HL-60 (cell line): ENCODE data around the gene C1QC.

ENCODE experiments used
- DNase-seq, 2 experiments: peaks; one replicate each; pipeline ENCODE4 v3.0.0-alpha.2; 2010 to 2020; ENCODE audit warnings: low read depth in 1 of 2, low spot score in 1 of 2
- H3K27ac ChIP-seq: fragments of 250-450 bp; sonication (Bioruptor Pico); replicated peaks from 2 replicates; pipeline ENCODE4 v1.5.1; 2020; ENCODE audit warnings: mild to moderate bottlenecking, moderate library complexity
- H3K27me3 ChIP-seq: fragments of 250-450 bp; sonication (Bioruptor Pico); 2 replicates; pipeline ENCODE4 v1.5.1; 2021; ENCODE audit warnings: mild to moderate bottlenecking, moderate library complexity; ENCODE audit not compliant: insufficient read depth, poor library complexity, severe bottlenecking
- H3K4me3 ChIP-seq: replicated peaks from 2 replicates; pipeline ENCODE4 v1.5.1; 2011; ENCODE audit warnings: mild to moderate bottlenecking, control low read depth, low read length; ENCODE audit not compliant: insufficient read depth
- GABPA ChIP-seq: IDR thresholded peaks from 2 replicates; pipeline ENCODE4 v1.6.1; 2012; ENCODE audit warnings: low read depth
- POLR2AphosphoS5 ChIP-seq: IDR thresholded peaks from 2 replicates; pipeline ENCODE4 v1.6.1; 2012; ENCODE audit warnings: low read depth
- SPI1 ChIP-seq: IDR thresholded peaks from 2 replicates; pipeline ENCODE4 v1.6.1; 2012; ENCODE audit warnings: low read depth, mild to moderate bottlenecking, borderline replicate concordance
- TF ChIP-seq, protein P1 (sequence below): IDR thresholded peaks from 2 replicates; pipeline ENCODE4 v1.6.1; 2012; ENCODE audit warnings: low read depth; ENCODE audit not compliant: insufficient replicate concordance
- TF ChIP-seq, protein P2 (sequence below): IDR thresholded peaks from one replicate; pipeline ENCODE4 v1.5.1; 2011; ENCODE audit warnings: low read length, control low read depth, inconsistent platforms; ENCODE audit not compliant: insufficient read depth

C1QC gene

GRCh38 chr1:22637907-22638445 lies 5.5 kb upstream of the C1QC start:
- DNase-seq, result no peak
- H3K27ac ChIP-seq, result no peak overlapping the region

GRCh38 chr1:22638476-22639234 lies 4.8 kb upstream of the C1QC start:
- Histone ChIP-seq H3K27me3 (no peaks in the 10 kb centered on the region), H3K27ac (no peak overlapping the region), H3K4me3 (no peak overlapping the region)
- TF ChIP-seq, protein P1, sequence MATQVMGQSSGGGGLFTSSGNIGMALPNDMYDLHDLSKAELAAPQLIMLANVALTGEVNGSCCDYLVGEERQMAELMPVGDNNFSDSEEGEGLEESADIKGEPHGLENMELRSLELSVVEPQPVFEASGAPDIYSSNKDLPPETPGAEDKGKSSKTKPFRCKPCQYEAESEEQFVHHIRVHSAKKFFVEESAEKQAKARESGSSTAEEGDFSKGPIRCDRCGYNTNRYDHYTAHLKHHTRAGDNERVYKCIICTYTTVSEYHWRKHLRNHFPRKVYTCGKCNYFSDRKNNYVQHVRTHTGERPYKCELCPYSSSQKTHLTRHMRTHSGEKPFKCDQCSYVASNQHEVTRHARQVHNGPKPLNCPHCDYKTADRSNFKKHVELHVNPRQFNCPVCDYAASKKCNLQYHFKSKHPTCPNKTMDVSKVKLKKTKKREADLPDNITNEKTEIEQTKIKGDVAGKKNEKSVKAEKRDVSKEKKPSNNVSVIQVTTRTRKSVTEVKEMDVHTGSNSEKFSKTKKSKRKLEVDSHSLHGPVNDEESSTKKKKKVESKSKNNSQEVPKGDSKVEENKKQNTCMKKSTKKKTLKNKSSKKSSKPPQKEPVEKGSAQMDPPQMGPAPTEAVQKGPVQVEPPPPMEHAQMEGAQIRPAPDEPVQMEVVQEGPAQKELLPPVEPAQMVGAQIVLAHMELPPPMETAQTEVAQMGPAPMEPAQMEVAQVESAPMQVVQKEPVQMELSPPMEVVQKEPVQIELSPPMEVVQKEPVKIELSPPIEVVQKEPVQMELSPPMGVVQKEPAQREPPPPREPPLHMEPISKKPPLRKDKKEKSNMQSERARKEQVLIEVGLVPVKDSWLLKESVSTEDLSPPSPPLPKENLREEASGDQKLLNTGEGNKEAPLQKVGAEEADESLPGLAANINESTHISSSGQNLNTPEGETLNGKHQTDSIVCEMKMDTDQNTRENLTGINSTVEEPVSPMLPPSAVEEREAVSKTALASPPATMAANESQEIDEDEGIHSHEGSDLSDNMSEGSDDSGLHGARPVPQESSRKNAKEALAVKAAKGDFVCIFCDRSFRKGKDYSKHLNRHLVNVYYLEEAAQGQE, result no peak
- TF ChIP-seq SPI1 (no peak), GABPA (no peak), POLR2AphosphoS5 (no peak)
- TF ChIP-seq, protein P2, sequence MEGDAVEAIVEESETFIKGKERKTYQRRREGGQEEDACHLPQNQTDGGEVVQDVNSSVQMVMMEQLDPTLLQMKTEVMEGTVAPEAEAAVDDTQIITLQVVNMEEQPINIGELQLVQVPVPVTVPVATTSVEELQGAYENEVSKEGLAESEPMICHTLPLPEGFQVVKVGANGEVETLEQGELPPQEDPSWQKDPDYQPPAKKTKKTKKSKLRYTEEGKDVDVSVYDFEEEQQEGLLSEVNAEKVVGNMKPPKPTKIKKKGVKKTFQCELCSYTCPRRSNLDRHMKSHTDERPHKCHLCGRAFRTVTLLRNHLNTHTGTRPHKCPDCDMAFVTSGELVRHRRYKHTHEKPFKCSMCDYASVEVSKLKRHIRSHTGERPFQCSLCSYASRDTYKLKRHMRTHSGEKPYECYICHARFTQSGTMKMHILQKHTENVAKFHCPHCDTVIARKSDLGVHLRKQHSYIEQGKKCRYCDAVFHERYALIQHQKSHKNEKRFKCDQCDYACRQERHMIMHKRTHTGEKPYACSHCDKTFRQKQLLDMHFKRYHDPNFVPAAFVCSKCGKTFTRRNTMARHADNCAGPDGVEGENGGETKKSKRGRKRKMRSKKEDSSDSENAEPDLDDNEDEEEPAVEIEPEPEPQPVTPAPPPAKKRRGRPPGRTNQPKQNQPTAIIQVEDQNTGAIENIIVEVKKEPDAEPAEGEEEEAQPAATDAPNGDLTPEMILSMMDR, result no peak
- DNase-seq, result no peak

More at GRCh38 chr1:22637907-22638445, 5.5 kb upstream of the C1QC start:
- H3K4me3 ChIP-seq, result no peak overlapping the region
- no peaks in the 10 kb centered on the region for H3K27me3 ChIP-seq
- TF ChIP-seq, protein P2, result no peak
- TF ChIP-seq SPI1 (no peak), POLR2AphosphoS5 (no peak), GABPA (no peak)
- TF ChIP-seq, protein P1, result no peak

- no peak for DNase-seq
- no peak for TF ChIP-seq SPI1
- TF ChIP-seq, protein P2, result no peak
- no peak for TF ChIP-seq GABPA
- no peak for TF ChIP-seq POLR2AphosphoS5
- TF ChIP-seq, protein P1, result no peak
- Histone ChIP-seq H3K27ac (no peak overlapping the region), H3K4me3 (no peak overlapping the region), H3K27me3 (no peaks in the 10 kb centered on the region)
Measured at GRCh38 chr1:22639286-22639685, 4.1 kb upstream of the C1QC start.
